GM19438 (cell line): Measurements from ENCODE around the gene FLT1.

Source experiments
- ATAC-seq: cut with Tn5 transposase; IDR thresholded peaks from one replicate; pipeline ENCODE4 v1.9.1; 2021; ENCODE audit warnings: low read depth; ENCODE audit not compliant: unreplicated experiment

FLT1 gene

GRCh38 chr13:28529836-28530235 is 34.9 kb upstream of the FLT1 start:
- no peak for ATAC-seq

GRCh38 chr13:28528848-28529247 is 33.9 kb upstream of the FLT1 start:
- no peak for ATAC-seq

GRCh38 chr13:28528388-28528787 is 33.5 kb upstream of the FLT1 start:
- no peak for ATAC-seq

GRCh38 chr13:28527629-28528028 is 32.7 kb upstream of the FLT1 start:
- ATAC-seq = no peak

- ATAC-seq = no peak
Observed at GRCh38 chr13:28526876-28527275, 31.9 kb upstream of the FLT1 start.

- no peak for ATAC-seq
Observed at GRCh38 chr13:28522871-28523270, 27.9 kb upstream of the FLT1 start.

- no peak for ATAC-seq
Observed at GRCh38 chr13:28513745-28514144, 18.8 kb upstream of the FLT1 start.

- ATAC-seq = no peak
Observed at GRCh38 chr13:28510542-28510941, 15.6 kb upstream of the FLT1 start.

- ATAC-seq = no peak
Observed at GRCh38 chr13:28510066-28510465, 15.1 kb upstream of the FLT1 start.

- no peak for ATAC-seq
Observed at GRCh38 chr13:28505543-28506135, 10.7 kb upstream of the FLT1 start.

- no peak for ATAC-seq
Observed at GRCh38 chr13:28503182-28503967, 8.4 kb upstream of the FLT1 start.

GRCh38 chr13:28501547-28501946 is 6.6 kb upstream of the FLT1 start:
- no peak for ATAC-seq

- no peak for ATAC-seq
Observed at GRCh38 chr13:28499609-28500008, 4.7 kb upstream of the FLT1 start.

GRCh38 chr13:28498481-28499115 is 3.7 kb upstream of the FLT1 start:
- no peak for ATAC-seq

GRCh38 chr13:28497143-28497876 is 2.4 kb upstream of the FLT1 start:
- no peak for ATAC-seq

GRCh38 chr13:28496188-28496564 is 1.2 kb upstream of the FLT1 start:
- no peak for ATAC-seq

GRCh38 chr13:28495538-28496187 is 735 bp upstream of the FLT1 start:
- ATAC-seq = no peak

GRCh38 chr13:28494504-28494777 is 487 bp downstream of the FLT1 start:
- no peak for ATAC-seq

GRCh38 chr13:28493740-28494503 is 1.0 kb downstream of the FLT1 start:
- no peak for ATAC-seq
